Stimulated activated CD4-positive, alpha-beta T cell treated with anti-CD3 and anti-CD28 coated beads, Interleukin-2, amount 100 ng/mL, for 4 hours (primary cell): ENCODE data around the gene NTHL1.

Source experiments
- DNase-seq: peaks from one replicate; pipeline ENCODE4 v3.0.0-alpha.2; 2020; ENCODE audit warnings: low read depth

NTHL1 gene

GRCh38 chr16:2047330-2048115 lies at the start of gene NTHL1, which contains the start of gene TSC2:
NTHL1 (minus strand) TSS chr16:2047834; CDS start chr16:2047823, 11 bp downstream.
TSC2 (plus strand) TSS chr16:2047985; CDS start chr16:2048616, 631 bp downstream.
- DNase-seq = peak; percentile 88

GRCh38 chr16:2096853-2097595 lies 49.4 kb upstream of the NTHL1 start:
- DNase-seq = no peak

- DNase-seq = no peak
Observed at GRCh38 chr16:2095918-2096582, 48.4 kb upstream of the NTHL1 start.

GRCh38 chr16:2095315-2095853 lies 47.8 kb upstream of the NTHL1 start:
- no peak for DNase-seq

- no peak for DNase-seq
Observed at GRCh38 chr16:2093793-2094192, 46.2 kb upstream of the NTHL1 start.

GRCh38 chr16:2092866-2093265 lies 45.2 kb upstream of the NTHL1 start:
- no peak for DNase-seq

- no peak for DNase-seq
Observed at GRCh38 chr16:2092256-2092620, 44.6 kb upstream of the NTHL1 start.

- no peak for DNase-seq
Observed at GRCh38 chr16:2091547-2092255, 44.1 kb upstream of the NTHL1 start.

- no peak for DNase-seq
Observed at GRCh38 chr16:2090777-2091546, 43.3 kb upstream of the NTHL1 start.

GRCh38 chr16:2090481-2090776 lies 42.8 kb upstream of the NTHL1 start:
- no peak for DNase-seq

- DNase-seq = no peak
Observed at GRCh38 chr16:2089706-2090480, 42.3 kb upstream of the NTHL1 start.

- DNase-seq = no peak
Observed at GRCh38 chr16:2088759-2089358, 41.2 kb upstream of the NTHL1 start.

GRCh38 chr16:2087748-2088631 lies 40.4 kb upstream of the NTHL1 start:
- no peak for DNase-seq

- DNase-seq = no peak
Observed at GRCh38 chr16:2086812-2087747, 39.4 kb upstream of the NTHL1 start.

GRCh38 chr16:2086106-2086742 lies 38.6 kb upstream of the NTHL1 start:
- DNase-seq = no peak

GRCh38 chr16:2085669-2086068 lies 38.0 kb upstream of the NTHL1 start:
- no peak for DNase-seq

GRCh38 chr16:2084895-2085625 lies 37.4 kb upstream of the NTHL1 start:
- no peak for DNase-seq
